Measurements from ENCODE around the gene AFDN. TPM values are rescaled to one million over a fixed set of nuclear protein-coding genes. Genes with fewer than 3 reads are reported as not detected.

Gene AFDN
- total RNA-seq, 4 donors from 2014 or later: 148 to 371 (median 204) TPM

DNA sequence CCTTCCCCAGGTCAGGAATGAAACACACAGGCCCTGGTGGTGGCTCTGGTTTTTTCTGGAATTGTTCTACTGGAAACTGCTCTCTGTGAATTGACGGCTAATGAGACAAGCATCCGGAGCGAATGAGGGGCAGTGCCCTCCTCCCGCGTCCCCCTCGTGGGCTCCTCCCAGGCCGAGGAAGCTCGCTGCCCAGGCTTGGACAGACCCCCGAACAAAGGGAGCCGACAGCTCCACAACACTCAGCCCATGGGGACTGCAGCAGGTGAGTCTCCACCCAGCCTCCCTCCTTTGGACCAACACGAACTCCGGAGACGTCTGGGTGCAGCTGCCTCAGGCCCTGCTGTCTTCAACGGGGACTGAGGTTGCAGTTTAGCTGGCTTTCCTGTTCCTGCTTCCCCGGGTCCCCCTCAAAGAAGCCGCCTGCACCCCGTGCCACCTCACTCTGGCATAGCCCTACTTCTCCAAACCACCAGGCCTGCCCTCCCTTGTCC lies 31.3 kb upstream of the AFDN start:
- in situ Hi-C loops (cut with MboI; ENCODE audit: low pct_ligation_motif_present in 1 of 4, low pct_unique_long_range_greater_than_20kb in 1 of 4, low sequenced_read_pairs in 3 of 4): no loop called here
- intact Hi-C loops (cut with DNase I; ENCODE audit: low total_unique reads): no loop called here

DNA sequence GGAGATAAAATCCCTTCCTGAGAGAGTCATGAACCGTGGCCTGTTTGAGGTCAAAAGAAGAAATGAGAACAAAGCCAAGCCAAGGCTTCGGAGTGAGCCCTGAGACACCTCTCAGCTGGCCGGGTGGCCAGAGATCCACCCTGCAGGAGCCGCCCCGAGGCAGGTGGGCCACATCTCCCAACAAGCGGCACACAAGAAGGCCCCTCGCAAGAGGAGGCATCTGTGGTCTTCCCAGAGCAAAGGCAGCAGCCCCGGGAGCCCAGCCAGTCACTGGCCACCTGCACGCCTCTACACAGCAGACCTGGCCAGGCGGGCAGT lies 30.9 kb upstream of the AFDN start:
- H3K9me3 ChIP-seq: no peaks in the 10 kb centered on the region
- H3K27ac ChIP-seq: peak overlapping the region; percentile 45 to 58 (median 54)
- no peaks in the 10 kb centered on the region for H3K36me3 ChIP-seq
- H3K4me3 ChIP-seq: peak overlapping the region in 2 of 4 donors; percentile 33 to 43
- peaks cover 16% of the 10 kb centered on the region for H3K27me3 ChIP-seq
- intact Hi-C loops (cut with DNase I; ENCODE audit: low total_unique reads) (no loop called here), in situ Hi-C loops (cut with MboI; ENCODE audit: low pct_ligation_motif_present in 1 of 4, low pct_unique_long_range_greater_than_20kb in 1 of 4, low sequenced_read_pairs in 3 of 4) (no loop called here)
- TF ChIP-seq EP300 (IDR thresholded peaks at IDR 0.05; ENCODE audit: low read depth) (no peak), POLR2A (IDR thresholded peaks at IDR 0.05) (no peak), POLR2AphosphoS5 (IDR thresholded peaks at IDR 0.05) (no peak)
- TF ChIP-seq, protein P1, sequence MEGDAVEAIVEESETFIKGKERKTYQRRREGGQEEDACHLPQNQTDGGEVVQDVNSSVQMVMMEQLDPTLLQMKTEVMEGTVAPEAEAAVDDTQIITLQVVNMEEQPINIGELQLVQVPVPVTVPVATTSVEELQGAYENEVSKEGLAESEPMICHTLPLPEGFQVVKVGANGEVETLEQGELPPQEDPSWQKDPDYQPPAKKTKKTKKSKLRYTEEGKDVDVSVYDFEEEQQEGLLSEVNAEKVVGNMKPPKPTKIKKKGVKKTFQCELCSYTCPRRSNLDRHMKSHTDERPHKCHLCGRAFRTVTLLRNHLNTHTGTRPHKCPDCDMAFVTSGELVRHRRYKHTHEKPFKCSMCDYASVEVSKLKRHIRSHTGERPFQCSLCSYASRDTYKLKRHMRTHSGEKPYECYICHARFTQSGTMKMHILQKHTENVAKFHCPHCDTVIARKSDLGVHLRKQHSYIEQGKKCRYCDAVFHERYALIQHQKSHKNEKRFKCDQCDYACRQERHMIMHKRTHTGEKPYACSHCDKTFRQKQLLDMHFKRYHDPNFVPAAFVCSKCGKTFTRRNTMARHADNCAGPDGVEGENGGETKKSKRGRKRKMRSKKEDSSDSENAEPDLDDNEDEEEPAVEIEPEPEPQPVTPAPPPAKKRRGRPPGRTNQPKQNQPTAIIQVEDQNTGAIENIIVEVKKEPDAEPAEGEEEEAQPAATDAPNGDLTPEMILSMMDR (IDR thresholded peaks at IDR 0.05): no peak
- peaks cover 0 to 31% (median 14%) of the 10 kb centered on the region in 4 donors for H3K4me1 ChIP-seq
- DNase-seq: no peak
- 89% methylated on average over 10 of the region's 10 CpGs; no CpG with 5 or more reads in 1 of the 2 donors for WGBS, 2 donors (ENCODE audit: low coverage in 1 of 2)

More for the DNA sequence above, 31.3 kb upstream of the AFDN start:
- no peak for TF ChIP-seq EP300 (IDR thresholded peaks at IDR 0.05; ENCODE audit: low read depth)
- TF ChIP-seq POLR2A (IDR thresholded peaks at IDR 0.05): no peak
- TF ChIP-seq, protein P1 (IDR thresholded peaks at IDR 0.05): no peak
- Histone ChIP-seq H3K27me3 (peaks cover 16% of the 10 kb centered on the region), H3K9me3 (no peaks in the 10 kb centered on the region), H3K36me3 (no peaks in the 10 kb centered on the region), H3K27ac (peak overlapping the region in 3 of 4 donors; percentile 45 to 56 (median 51)), H3K4me3 (no peak overlapping the region), H3K4me1 (peaks cover 0 to 31% (median 14%) of the 10 kb centered on the region in 4 donors)
- DNase-seq: no peak
- 79% methylated on average over 17 of the region's 17 CpGs; no CpG with 5 or more reads in 1 of the 2 donors for WGBS, 2 donors (ENCODE audit: low coverage in 1 of 2)

GRCh38 chr6:167796192-167796981 lies 30.3 kb upstream of the AFDN start:
- Histone ChIP-seq H3K36me3 (no peaks in the 10 kb centered on the region), H3K4me1 (peaks cover 0 to 31% (median 14%) of the 10 kb centered on the region in 4 donors), H3K27me3 (peaks cover 16% of the 10 kb centered on the region), H3K27ac (peak overlapping the region; percentile 45 to 58 (median 54)), H3K4me3 (peak overlapping the region in 3 of 4 donors; percentile 17 to 43 (median 33)), H3K9me3 (no peaks in the 10 kb centered on the region)
- DNase-seq: peak; percentile 65
- no peak for TF ChIP-seq EP300 (IDR thresholded peaks at IDR 0.05; ENCODE audit: low read depth)
- TF ChIP-seq POLR2A (IDR thresholded peaks at IDR 0.05): no peak
- TF ChIP-seq, protein P1 (IDR thresholded peaks at IDR 0.05): peak in 1 of 5 experiments; percentile 3
- TF ChIP-seq POLR2AphosphoS5 (IDR thresholded peaks at IDR 0.05): peak in 2 of 3 donors; percentile 5 to 35
- intact Hi-C loops (cut with DNase I; ENCODE audit: low total_unique reads): no loop called here
- in situ Hi-C loops (cut with MboI; ENCODE audit: low pct_ligation_motif_present in 1 of 4, low pct_unique_long_range_greater_than_20kb in 1 of 4, low sequenced_read_pairs in 3 of 4): no loop called here
- 50% methylated on average over 29 of the region's 43 CpGs; no CpG with 5 or more reads in 1 of the 2 donors for WGBS, 2 donors (ENCODE audit: low coverage in 1 of 2)

GRCh38 chr6:167797011-167797471 lies 29.7 kb upstream of the AFDN start:
- 70% methylated on average over 25 of the region's 31 CpGs; no CpG with 5 or more reads in 1 of the 2 donors for WGBS, 2 donors (ENCODE audit: low coverage in 1 of 2)
- DNase-seq: peak; percentile 69
- intact Hi-C loops (cut with DNase I; ENCODE audit: low total_unique reads) (no loop called here), in situ Hi-C loops (cut with MboI; ENCODE audit: low pct_ligation_motif_present in 1 of 4, low pct_unique_long_range_greater_than_20kb in 1 of 4, low sequenced_read_pairs in 3 of 4) (no loop called here)
- peaks cover 0 to 31% (median 14%) of the 10 kb centered on the region in 4 donors for H3K4me1 ChIP-seq
- peak overlapping the region in 3 of 4 donors; percentile 17 to 43 (median 33) for H3K4me3 ChIP-seq
- no peaks in the 10 kb centered on the region for H3K36me3 ChIP-seq
- peaks cover 16% of the 10 kb centered on the region for H3K27me3 ChIP-seq
- H3K27ac ChIP-seq: peak overlapping the region; percentile 45 to 58 (median 54)
- H3K9me3 ChIP-seq: no peaks in the 10 kb centered on the region
- TF ChIP-seq EP300 (IDR thresholded peaks at IDR 0.05; ENCODE audit: low read depth) (no peak), POLR2AphosphoS5 (IDR thresholded peaks at IDR 0.05) (peak in 1 of 3 donors; percentile 52), POLR2A (IDR thresholded peaks at IDR 0.05) (peak; percentile 51)
